Activated CD8-positive, alpha-beta memory T cell treated with anti-CD3 and anti-CD28 coated beads, Interleukin-2, amount 50 U/mL, for 24 hours (primary cell): ENCODE measurements around the gene EYS.

ENCODE experiments used
- DNase-seq: peaks from one replicate; pipeline ENCODE4 v3.0.0-alpha.2; 2020; ENCODE audit errors: extremely low read depth

Gene EYS

DNA sequence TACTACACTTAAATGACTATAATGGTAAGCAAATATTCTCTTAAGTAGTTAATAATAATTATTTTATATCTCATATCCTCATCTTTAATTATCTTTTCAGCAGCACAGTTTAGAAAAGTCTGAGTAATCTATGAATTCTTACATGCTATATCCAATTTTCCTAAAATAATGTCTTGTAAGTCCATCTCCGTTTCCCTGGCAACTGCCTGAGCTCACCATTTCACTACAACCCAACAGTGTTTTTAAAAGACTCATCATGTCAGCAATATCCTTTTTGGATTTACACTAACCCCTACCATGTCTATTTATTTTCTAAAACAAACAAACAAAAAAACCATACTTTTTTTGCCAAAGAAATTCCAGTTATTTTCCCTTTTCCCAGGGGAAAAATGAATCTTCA lies 859.6 kb downstream of the EYS start:
- DNase-seq = no peak

DNA sequence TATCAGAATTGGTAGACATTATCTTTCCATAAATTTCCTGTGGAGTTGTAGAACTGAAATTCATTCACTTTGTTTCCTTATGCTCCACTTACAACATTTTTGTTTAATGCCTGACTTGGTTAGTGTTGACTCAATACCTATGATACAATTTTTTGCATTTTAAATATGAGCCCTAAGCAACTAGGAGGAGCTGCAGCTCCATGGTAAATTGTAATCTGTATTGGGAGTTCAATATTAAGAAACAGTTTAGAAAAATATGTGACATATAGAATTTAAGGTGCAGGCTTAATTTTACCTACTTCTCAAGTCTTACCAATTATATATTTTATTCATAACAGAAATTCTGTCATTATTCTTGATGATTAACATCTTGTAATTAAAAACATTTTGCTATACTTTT lies 868.3 kb downstream of the EYS start:
- no peak for DNase-seq

DNA sequence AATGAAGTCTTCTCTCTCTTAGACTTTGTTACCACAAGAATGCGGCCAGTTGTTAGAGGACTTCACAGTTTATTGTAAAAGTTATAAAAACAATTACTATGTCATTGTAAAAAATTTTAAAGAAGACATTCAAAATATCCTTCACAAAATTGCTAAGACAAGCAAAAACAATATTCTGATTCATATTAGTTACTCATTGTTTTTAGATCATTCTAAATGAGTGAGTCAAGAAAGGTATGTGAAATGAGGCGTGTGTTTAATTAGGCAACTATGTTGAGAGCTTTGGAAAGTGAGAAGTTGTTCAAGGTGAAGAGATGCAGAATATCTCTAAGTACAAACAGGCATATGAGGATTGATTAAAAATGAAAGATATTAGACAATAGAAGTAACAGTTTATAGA lies 875.3 kb downstream of the EYS start:
- no peak for DNase-seq

DNA sequence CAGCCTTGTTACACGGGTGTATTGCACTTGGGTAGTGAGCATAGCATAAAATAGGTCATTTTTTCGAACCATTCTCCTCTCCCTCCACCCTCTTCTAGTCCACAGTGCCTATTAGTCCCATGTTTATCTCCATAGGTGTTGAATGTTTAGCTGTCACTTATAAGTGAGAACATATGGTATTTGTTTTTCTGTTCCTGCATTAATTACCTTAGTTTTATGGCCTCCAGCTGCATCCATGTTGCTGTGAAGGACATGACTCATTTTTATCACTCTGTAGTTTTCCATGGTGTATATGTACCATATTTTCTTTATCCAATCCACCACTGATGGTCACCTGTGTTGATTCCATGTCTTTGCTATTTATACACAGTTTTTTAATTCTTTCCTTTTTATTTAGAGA lies 889.5 kb downstream of the EYS start:
- no peak for DNase-seq

DNA sequence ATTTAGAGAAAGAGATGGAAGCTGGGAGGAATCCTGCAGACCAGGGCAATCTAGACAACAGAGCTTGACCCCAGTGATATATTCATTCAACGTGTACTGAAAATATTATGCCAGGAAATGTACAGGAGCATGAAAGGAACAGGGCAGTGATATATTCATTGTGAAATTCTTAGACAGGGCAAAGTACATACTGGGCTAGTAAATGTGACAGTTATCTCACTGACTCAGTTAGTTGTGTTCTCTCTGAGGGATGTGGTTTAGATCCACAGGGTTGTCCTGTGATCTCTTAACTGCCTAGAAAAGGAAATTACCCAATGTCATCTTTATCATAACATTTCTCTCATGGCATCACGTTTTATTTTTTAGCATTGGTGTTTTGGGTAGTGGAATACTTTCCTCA lies 891.3 kb downstream of the EYS start:
- DNase-seq = no peak

DNA sequence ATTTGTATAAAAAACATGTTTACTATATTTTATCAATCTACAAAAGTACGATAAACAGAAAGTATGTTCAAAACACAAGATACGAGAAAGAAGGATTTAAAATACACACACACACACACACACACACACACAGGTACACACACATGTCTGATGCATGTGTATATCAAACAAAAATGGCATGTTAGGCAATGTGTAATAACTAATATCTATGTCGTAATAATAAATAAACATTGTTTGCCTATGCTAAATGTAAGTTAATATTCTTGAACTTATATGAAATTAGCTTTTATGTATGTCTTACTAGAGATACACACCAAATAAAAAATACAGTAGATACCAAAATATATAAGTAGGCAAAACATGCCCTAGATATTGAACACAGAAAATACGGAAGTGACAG lies 894.9 kb downstream of the EYS start:
- no peak for DNase-seq

DNA sequence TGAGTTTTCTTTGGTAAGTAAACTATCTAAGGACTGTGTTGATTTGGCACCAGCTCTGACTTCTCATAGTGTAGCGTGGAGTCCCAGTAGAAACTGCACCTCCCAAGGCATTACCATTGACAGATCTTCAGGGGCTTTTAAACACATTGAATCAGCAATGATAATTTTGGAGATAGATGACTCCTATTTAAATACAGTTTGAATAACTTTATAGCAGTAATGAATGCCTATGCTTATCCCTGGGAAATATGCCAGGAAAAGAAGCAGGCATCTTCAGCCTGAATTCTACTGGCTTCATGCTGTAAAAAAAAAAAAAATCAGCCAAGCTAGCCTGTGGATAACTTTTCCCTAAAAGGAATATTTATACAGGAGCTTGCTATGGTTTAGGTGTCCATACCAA lies 895.9 kb downstream of the EYS start:
- DNase-seq = no peak

DNA sequence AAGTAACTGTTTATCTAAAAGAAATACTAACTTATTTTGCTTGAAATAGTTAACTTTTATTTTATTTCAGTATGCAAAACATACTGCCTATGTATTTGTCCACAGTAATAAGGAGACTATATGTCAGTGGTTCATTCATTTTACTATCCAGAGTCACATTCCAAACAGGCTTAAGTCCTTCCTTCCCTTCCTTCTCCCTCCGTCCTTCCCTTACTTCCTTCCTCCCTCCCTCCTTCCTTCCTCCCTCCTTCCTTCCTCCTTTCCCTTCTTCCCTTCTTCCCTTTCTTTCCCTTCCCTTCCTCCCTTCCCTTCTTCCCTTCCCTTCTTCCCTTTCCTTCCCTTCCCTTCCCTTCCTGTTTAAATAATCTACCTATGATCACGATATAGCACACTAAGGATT lies 899.2 kb downstream of the EYS start:
- DNase-seq = no peak

DNA sequence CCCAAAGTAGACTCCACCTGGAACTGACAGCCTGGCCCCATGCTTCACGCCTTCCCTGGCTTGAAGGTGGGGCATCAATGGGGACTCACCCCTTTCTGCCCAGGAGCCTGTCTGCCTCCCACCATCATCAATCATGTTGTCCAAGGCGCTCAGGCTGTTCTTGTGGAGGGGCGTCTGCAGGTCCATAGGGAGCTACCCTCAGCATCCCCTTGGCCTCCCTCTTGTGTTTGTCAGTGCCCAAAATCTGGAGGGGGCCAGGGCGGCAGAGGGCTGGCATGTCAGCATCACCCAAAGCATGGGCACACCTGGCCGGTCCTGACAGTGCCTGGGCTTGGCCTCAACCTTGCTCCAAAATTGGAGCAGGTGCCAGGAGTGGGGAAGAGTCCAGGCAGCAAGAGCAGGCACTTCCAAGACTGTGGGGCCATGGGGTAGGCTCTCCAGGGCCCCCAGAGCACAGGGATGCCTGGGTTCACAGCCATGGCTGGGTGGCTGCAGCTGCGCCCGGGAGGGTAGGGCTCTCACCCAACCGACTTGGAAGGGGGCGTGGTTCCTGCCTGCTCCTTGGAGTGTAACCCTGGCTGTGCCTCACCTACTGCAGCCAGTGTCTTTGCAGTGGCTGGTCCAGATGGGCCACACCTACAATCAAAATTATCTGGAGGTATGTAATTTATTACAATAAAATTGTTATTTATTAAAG lies 903.4 kb downstream of the EYS start:
- no peak for DNase-seq

DNA sequence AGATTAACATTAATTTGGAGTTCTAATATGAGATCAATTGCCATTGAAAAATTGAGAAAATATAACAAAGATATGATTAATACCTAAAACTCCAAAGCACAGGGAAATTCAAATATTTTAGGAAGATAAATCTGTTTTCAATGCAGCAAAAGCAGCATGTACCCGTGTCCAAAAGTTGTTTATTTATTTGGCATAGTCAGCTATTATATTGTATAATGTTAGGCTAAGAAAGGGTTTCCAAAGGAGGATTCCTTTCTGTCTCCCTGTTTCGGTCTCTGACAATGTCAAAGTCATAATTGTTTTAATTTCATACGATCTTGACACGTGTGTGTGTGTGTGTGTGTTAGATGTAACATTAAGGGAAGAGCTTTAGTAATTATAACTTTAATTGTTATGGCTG lies 914.5 kb downstream of the EYS start:
- no peak for DNase-seq

DNA sequence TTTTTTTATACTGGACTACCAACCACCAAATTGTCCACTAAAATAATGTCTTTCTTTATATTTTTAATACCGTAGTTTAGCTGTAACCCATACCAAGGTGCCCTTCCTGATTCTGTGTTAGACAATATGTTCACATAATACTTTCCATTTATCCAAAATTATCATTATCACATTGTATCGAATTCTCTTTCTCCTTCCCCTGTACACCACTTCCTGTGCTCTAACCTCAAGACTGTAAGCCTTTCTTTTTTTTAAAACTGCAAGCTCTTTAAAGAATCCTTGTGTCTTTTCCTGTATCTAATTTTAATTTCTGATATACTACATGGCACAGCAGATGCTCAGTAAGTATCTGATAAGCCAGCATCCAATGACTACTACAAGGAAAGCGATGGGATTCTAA lies 917.5 kb downstream of the EYS start:
- DNase-seq = no peak

DNA sequence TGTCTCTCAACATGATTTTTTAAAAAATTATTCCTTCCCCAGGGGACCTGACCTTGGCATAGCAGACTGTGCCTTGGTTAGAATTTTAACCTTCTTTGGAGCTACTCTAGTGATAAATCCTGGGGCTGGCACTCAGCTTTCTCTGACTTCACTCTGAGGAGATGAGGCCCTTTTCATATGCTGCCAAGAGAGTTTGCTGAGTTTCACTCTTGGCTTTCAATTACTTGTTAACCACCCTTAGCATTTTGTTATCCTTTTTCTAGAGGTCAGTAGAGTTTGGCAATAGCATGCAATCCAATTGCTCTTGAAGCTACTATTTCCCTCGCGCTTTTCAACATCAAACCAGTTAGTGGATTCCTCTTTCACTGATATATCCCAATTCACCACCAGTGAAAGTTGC lies 920.3 kb downstream of the EYS start:
- DNase-seq = no peak

DNA sequence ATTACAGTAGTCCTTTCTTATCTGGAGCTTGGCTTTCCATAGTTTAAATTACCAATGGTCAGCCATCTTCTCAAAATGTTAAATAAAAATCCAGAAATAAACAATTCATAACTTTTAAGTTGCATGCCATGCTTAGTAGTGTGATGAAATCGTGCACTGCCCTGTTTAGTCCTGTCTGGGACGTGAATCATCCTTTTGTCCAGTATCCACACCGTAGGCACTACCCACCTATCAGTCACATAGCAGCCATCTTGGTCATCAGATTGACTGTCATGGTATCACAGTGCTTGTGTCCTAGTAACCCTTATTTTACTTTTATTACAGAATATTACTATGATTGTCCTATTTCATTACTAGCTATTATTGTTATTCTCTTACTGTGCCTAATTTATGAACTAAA lies 924.1 kb downstream of the EYS start:
- DNase-seq = no peak

DNA sequence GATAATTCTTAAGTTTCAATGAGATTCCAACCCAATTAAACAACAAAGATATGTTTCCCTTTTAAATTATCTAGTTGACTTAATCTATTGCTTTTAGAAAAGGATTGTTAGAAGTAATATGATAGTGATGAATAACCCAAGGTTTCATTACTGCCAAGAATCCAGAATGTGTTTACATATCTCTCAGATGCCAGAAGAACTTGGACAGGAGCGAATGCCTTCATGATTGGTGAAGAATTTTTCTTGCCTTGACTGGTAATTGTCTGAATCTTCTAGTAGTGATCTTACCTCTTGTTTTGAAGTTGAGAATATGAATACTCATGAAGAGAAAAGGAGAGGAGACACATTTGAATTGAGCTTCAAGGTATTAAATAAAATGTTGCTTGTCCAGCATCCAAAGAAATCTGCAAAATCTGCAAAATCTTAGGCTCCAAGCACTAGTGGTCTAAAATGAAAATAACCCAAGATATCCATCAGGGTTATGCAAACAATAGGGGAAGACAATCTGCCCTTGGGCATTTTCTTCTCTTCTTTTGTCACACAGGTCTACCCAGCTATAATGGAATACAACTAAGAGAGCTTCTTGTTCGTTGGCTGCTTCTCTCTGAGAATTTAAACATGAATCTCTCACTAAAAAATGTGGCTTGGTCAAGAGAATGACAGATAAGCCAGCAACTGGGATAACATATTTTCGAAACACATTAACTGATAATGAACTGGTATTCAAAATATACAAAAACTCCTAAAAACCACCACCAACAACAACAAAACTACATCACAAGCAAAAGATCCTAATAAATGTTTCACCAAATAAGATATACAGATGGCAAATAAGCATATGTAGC lies 928.9 kb downstream of the EYS start:
- no peak for DNase-seq

DNA sequence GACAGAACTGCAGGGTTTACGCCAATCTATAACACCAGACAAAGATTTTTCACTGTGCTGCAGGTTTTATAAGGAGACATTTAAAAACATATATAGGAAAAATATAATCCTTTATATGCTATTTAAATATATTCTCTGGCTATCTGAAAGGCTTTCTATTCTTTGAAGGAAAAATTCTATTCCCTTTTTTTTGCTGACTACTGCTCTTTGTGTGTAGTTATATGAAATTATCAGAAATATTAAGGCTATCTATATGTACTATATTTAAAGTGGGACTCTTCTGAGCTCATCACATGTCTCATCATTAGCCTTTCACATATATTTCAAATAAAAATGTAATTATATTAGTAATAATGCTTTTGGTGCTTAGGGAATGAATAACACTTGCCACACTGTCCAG lies 930.7 kb downstream of the EYS start:
- no peak for DNase-seq

DNA sequence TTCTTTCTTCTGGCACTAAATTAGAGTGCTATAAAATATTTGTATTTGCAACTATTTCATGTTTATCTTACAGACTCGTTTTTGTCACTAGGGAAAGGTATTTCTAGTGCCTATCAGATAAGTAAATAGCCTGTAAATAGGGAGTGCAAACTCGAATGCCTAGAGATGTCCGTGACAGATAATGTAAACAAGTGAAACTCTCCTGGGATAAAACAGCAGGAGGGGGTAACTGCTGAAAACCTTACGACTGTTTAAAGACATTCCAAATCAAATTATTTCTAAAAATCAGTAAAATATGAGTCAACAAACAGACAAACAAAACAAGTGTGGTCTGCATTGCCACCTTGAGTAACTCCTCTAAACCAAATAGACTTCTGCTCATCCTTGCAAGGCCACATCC lies 932.1 kb downstream of the EYS start:
- no peak for DNase-seq

DNA sequence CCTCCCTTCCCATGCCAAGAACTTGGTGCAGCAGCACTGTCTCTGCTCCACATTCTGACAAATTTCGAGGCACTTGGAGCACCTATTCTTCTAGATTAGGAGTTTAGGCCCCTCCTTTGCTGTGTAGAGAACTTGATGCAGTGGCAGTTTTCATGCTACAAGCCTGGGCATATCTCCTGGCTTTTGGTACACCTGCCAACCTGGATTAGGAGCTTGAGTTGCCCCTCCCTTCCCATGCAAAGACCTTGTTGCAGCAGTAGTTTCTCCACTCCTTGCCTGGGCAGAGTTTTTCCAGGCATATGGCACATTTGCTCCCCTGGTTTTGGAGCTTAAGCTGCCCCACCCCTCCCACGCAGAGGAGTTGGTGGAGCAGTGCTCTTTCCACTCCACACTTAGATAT lies 956.1 kb downstream of the EYS start:
- no peak for DNase-seq

DNA sequence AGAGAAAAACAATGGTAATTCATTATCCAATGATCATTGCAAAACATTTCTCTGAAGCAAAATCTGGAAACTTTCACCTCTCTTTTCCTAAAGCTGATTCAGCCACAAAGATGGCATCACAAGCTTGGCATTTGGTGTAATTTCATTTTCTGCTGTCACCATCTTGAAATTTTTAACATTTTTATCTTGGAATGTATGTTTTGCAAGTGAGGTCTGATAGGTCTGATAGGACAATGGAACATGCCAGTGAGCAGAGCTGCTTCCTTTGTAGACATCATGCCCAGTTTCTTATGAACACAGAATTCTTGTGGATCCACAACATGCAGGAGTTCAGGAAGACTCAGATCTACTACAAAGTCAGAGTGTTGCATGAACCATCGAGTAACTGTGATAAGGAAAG lies 969.6 kb downstream of the EYS start:
- no peak for DNase-seq

DNA sequence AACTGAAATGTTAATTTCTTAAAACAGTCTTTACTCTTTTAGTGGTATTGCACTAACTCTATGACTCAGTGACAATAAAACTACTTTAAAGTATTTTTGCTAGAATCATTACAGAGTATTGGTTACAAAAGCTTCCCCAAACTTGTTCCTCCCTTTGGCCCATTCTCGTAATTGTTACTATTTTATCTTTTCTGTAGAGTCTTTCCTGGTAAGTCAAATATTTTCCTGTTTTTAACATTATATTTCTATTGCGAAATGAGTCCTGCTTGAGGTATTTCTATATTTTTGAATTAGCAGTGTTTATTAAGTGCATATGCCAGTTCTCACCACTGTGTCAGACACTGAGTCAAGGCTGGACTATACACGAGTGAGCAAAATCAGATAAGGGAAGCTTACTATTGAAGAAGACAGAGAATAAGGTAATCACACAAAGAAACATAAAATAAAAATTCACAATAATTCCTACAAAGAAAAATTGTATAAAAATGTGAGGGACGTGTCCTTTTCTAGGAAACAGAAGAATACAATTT lies 970.5 kb downstream of the EYS start:
- DNase-seq = no peak

DNA sequence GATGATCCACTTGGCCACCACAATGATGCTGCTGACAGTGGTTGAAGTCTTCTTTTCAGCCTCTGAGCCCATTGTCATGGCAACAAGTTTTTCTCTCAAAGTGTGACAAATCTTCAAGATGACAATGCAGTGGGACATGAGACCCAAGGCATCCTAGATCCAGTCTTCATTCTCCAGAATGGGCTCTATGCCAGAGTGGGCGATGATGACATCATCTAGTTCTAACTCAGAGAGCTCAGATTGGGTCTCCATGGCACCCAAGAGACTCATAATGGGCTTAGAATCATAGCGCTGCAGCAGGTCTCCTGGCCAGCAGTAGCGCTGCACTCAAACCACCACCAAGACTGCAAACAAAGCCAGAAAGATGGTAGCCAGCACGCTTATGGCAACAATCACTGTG lies 973.6 kb downstream of the EYS start:
- DNase-seq = no peak

DNA sequence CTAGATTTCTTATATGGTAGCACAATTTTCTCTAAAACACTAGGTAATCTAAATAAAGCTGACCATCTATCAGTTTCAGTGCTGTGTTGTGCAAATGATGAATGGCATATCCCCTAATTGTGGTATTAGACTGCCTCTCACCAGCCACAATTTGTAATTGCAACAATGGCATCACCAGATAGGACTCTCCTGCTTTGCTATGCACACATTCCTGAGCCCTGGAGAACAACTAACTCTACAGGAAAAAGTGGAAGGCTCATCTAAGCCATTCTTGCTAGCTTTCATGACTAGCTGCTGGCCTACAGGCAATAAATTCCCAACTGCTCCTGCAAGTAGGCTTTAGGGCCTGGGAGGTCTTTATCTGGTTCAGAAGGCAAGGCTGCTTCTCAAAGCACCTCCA lies 974.1 kb downstream of the EYS start:
- no peak for DNase-seq

DNA sequence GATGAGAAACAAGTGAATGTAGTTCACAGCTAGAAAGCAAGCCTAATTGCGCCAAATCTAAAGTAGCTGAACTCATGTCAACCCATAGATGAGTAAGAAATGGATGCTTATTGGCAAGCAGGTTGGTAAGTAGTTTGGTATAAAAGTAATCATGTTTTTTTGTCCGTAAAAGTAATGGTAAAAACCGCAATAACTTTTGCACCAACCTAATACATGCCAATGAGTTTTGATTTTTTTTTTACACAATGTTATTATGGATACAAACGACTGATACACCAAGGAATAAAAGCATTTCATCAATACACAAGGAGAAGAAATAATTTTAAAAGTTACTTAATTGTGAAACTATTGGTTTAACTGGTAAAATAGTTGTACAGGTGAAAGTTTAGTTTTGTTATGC lies 977.5 kb downstream of the EYS start:
- DNase-seq = no peak

DNA sequence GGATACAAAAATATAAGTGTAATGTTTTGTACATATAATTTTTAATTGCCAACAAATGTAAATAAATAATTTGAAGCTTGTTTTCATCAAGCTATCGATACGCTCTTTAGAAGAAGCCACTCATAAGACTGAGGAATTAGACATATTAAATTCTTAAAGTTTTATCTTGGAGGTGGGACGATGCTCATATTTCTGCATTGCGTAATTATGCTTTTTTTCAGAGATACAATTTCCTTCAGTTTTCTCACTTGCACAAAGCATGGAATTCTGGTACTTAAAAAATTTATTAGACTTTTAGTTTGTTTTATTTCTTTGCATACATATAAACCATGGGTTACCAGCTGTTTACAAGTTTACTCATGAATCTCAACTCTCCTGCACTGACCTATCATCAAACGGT lies 980.0 kb downstream of the EYS start:
- DNase-seq = no peak
